Heart left ventricle (tissue), 16 donors: ENCODE data around the gene FCRL3. TPM values are rescaled to one million over a fixed set of nuclear protein-coding genes. Genes with fewer than 3 reads are reported as not detected.

Source experiments
- ATAC-seq, 4 donors: fragments of 200-7000 bp; cut with Tn5 transposase; one replicate each; pipeline ENCODE4 v1.9.1; 2020 to 2022; ENCODE audit warnings: moderate library complexity in 4 of 4, mild to moderate bottlenecking in 3 of 4, moderate number of reproducible peaks in 1 of 4
- DNase-seq, 5 donors: peaks; one replicate each; pipeline ENCODE4 v3.0.0-alpha.2; 2020
- H3K27ac ChIP-seq, 12 donors: fragments of 200-600 bp; sonication (generic) in 4 of 12; one replicate each; pipeline versions ENCODE4 v1.5.0 to v1.8.0; 2016 to 2022; ENCODE audit warnings: mild to moderate bottlenecking in 2 of 12
- H3K27me3 ChIP-seq, 9 donors: fragments of 200-600 bp; sonication (generic) in 2 of 9; one replicate each; pipeline versions ENCODE4 v1.5.1 to v1.8.0; 2016 to 2022; ENCODE audit warnings: mild to moderate bottlenecking in 3 of 9
- H3K36me3 ChIP-seq, 9 donors: fragments of 200-600 bp; sonication (generic) in 2 of 9; one replicate each; pipeline versions ENCODE4 v1.5.0 to v1.8.0; 2018 to 2022; ENCODE audit warnings: mild to moderate bottlenecking in 2 of 9
- H3K4me1 ChIP-seq, 12 donors: fragments of 200-600 bp; sonication (generic) in 4 of 12; one replicate each; pipeline versions ENCODE4 v1.5.0 to v1.8.0; 2016 to 2022; ENCODE audit warnings: mild to moderate bottlenecking in 3 of 12
- H3K4me3 ChIP-seq, 12 donors: fragments of 200-600 bp; sonication (generic) in 4 of 12; one replicate each; pipeline versions ENCODE4 v1.5.0 to v1.8.0; 2017 to 2022; ENCODE audit warnings: mild to moderate bottlenecking in 9 of 12, moderate library complexity in 4 of 12
- H3K9me3 ChIP-seq, 12 donors: fragments of 200-600 bp; sonication (generic) in 4 of 12; one replicate each; pipeline versions ENCODE4 v1.5.0 to v1.8.0; 2016 to 2022; ENCODE audit warnings: mild to moderate bottlenecking in 1 of 12
- CTCF ChIP-seq, 12 donors: fragments of 200-600 bp; sonication (generic) in 4 of 12; IDR thresholded peaks; one replicate each; pipeline versions ENCODE4 v1.5.0 to v1.8.0; 2018 to 2022; ENCODE audit warnings: antibody characterized with exemption in 12 of 12, mild to moderate bottlenecking in 5 of 12
- POLR2A ChIP-seq, 2 donors: fragments of 450-650 bp; IDR thresholded peaks; one replicate each; pipeline ENCODE4 v1.6.1; 2017; ENCODE audit warnings: antibody characterized with exemption in 2 of 2, mild to moderate bottlenecking in 2 of 2, moderate library complexity in 2 of 2
- WGBS, 4 donors: extraction: QIAGEN DNeasy Blood & Tissue Kit in 2 of 4; methylation state at CpG; one replicate each; pipeline versions ENCODE4 v1.1.5 to v1.1.7; 2013 to 2018; 5-methylcytosine and 5-hydroxymethylcytosine counted together
- intact Hi-C, 10 donors: fragments of 100-400 bp; cut with DNase I; formaldehyde crosslinking; loops; one replicate each; pipeline versions ENCODE4 v1.11.1 to v1.14.2; 2022
- polyA plus RNA-seq, 2 donors: library from polyadenylated mRNA; stranded (reverse); fragments of 200-250 nt; gene quantifications; one replicate each; pipeline ENCODE4 v1.2.3, GENCODE V29; 2013
- total RNA-seq, 9 donors: library from RNA; depleted of rRNA in 2 of 9; stranded (reverse); fragments of >200 nt in 2 of 9; fragmentation: NEBNext Ultra II Directional in 3 of 9; extraction: Animal tissue kit (Norgen Biotek cat#: 25700) in 3 of 9; gene quantifications; one replicate each; pipeline versions ENCODE4 v1.1.0 to v1.2.4, GENCODE V29; 2016 to 2023
- donor health status: ischemic (EF 13 %, LVEDD 7.1; RV severe dilation, severe dysfunction).
- donor health status: healthy with polysubstance abuse.
- donor health status: DM: no; HTN: yes; CAD: no.
- donor health status: DM: no; HTN: no; CAD: no.
- donor health status: ischemic (EF 25% LVEDD 6.9; RV normal size, moderate dysfunction).
- donor health status: ischemic (EF 25% LVEDD 5.7; RV mildly dilated, moderate dysfunction).
- donor health status: healthy.
- donor health status: DM: yes; HTN: yes; CAD: no.
- donor health status: ischemic (EF 35%, LVEDD 5.7; RV mildly dilated, moderate dysfunction).
- donor health status: nonischemic (EF 11% LVEDD 7.7; RV severe dilation, severe dysfunction).
- donor health status: DM: yes; HTN: yes; CAD: no.
- donor health status: PGD.
- donor health status: ischemic (EF 29% LVEDD 5.4; RV normal size, mild dysfunction).
- donor health status: nonischemic (EF 23%, LVEDD 6.1; RV moderate dilation, normal function).

Gene FCRL3
- total and polyA plus RNA-seq, 11 donors = 0.04 to 1.4 (median 0.62) TPM; not detected in 7

- no peaks in the 10 kb centered on the region for H3K36me3 ChIP-seq
- WGBS, 4 donors = 88 to 93% (median 89%) methylated on average over 3 of the region's 3 CpGs
- no peak for TF ChIP-seq POLR2A (IDR thresholded peaks at IDR 0.05)
- H3K4me1 ChIP-seq = no peaks in the 10 kb centered on the region
- H3K4me3 ChIP-seq = no peak overlapping the region
- DNase-seq (no peak), ATAC-seq (no peak)
- no peaks in the 10 kb centered on the region for H3K9me3 ChIP-seq
- intact Hi-C loops = no loop called here
- H3K27ac ChIP-seq = no peak overlapping the region
- peaks cover 0 to 24% (median 0%) of the 10 kb centered on the region in 9 donors for H3K27me3 ChIP-seq
These were observed 52.3 kb downstream of the FCRL3 start for GRCh38 chr1:157648317-157648716.

GRCh38 chr1:157646144-157646543, 54.4 kb downstream of the FCRL3 start:
- TF ChIP-seq CTCF (IDR thresholded peaks at IDR 0.05) (no peak), POLR2A (IDR thresholded peaks at IDR 0.05) (no peak)
- Histone ChIP-seq H3K27ac (no peak overlapping the region), H3K27me3 (peaks cover 0 to 21% (median 0%) of the 10 kb centered on the region in 9 donors), H3K9me3 (no peaks in the 10 kb centered on the region), H3K4me1 (no peaks in the 10 kb centered on the region), H3K4me3 (no peak overlapping the region), H3K36me3 (no peaks in the 10 kb centered on the region)
- DNase-seq (no peak), ATAC-seq (no peak)
- intact Hi-C loops = no loop called here

- Histone ChIP-seq H3K4me1 (no peaks in the 10 kb centered on the region), H3K27me3 (peaks cover 0 to 13% (median 0%) of the 10 kb centered on the region in 9 donors), H3K27ac (no peak overlapping the region), H3K4me3 (no peak overlapping the region), H3K36me3 (no peaks in the 10 kb centered on the region), H3K9me3 (no peaks in the 10 kb centered on the region)
- TF ChIP-seq CTCF (IDR thresholded peaks at IDR 0.05) = no peak
- TF ChIP-seq POLR2A (IDR thresholded peaks at IDR 0.05) = no peak
- intact Hi-C loops = no loop called here
- WGBS, 4 donors = 22 to 29% (median 24%) methylated on average over 2 of the region's 2 CpGs
- no peak for ATAC-seq
- no peak for DNase-seq
These were observed 59.4 kb downstream of the FCRL3 start for GRCh38 chr1:157641177-157641576.

- no peak overlapping the region for H3K27ac ChIP-seq
- H3K4me3 ChIP-seq = no peak overlapping the region
- intact Hi-C loops = no loop called here
- H3K4me1 ChIP-seq = no peaks in the 10 kb centered on the region
- TF ChIP-seq POLR2A (IDR thresholded peaks at IDR 0.05) = no peak
- TF ChIP-seq CTCF (IDR thresholded peaks at IDR 0.05) = no peak
- peaks cover 0 to 8% (median 0%) of the 10 kb centered on the region in 9 donors for H3K27me3 ChIP-seq
- no peaks in the 10 kb centered on the region for H3K9me3 ChIP-seq
- ATAC-seq (no peak), DNase-seq (no peak)
- no peaks in the 10 kb centered on the region for H3K36me3 ChIP-seq
- 45 to 52% (median 47%) methylated on average over 4 of the region's 4 CpGs for WGBS, 4 donors
These were observed 60.8 kb downstream of the FCRL3 start for GRCh38 chr1:157639800-157640199.

- WGBS, 4 donors = 91 to 98% (median 93%) methylated on average over 1 of the region's 1 CpG
- no peaks in the 10 kb centered on the region for H3K36me3 ChIP-seq
- no peak for ATAC-seq
These were observed 71.8 kb downstream of the FCRL3 start for GRCh38 chr1:157628773-157629172.

More at GRCh38 chr1:157628773-157629172, 71.8 kb downstream of the FCRL3 start:
- TF ChIP-seq POLR2A (IDR thresholded peaks at IDR 0.05) (no peak), CTCF (IDR thresholded peaks at IDR 0.05) (no peak)
- H3K27ac ChIP-seq = no peak overlapping the region
- no peaks in the 10 kb centered on the region for H3K9me3 ChIP-seq
- H3K4me1 ChIP-seq = no peaks in the 10 kb centered on the region
- no peak for DNase-seq
- peaks cover 0 to 27% (median 0%) of the 10 kb centered on the region in 9 donors for H3K27me3 ChIP-seq
- no peak overlapping the region for H3K4me3 ChIP-seq
- intact Hi-C loops = no loop called here
